Neural progenitor cell (in vitro differentiated cells): ENCODE measurements around the gene CAPN10. TPM values are rescaled to one million over a fixed set of nuclear protein-coding genes. Genes with fewer than 3 reads are reported as not detected.

Source experiments
- DNase-seq: peaks from one replicate; pipeline ENCODE4 v3.0.0-alpha.2; 2016; ENCODE audit warnings: low spot score
- H2AFZ ChIP-seq: fragments of 200-600 bp; sonication (generic); replicated peaks from 2 replicates; pipeline ENCODE4 v1.6.1; 2016; ENCODE audit warnings: antibody characterized with exemption
- H3F3A ChIP-seq: fragments of 200-600 bp; sonication (generic); 2 replicates; pipeline ENCODE4 v1.6.1; 2016; ENCODE audit warnings: antibody characterized with exemption, low read depth
- H3K27ac ChIP-seq: fragments of 200-600 bp; sonication (generic); 2 replicates; pipeline ENCODE4 v1.5.1; 2016; ENCODE audit warnings: mild to moderate bottlenecking
- H3K27me3 ChIP-seq: fragments of 200-600 bp; sonication (generic); 2 replicates; pipeline ENCODE4 v1.6.1; 2016; ENCODE audit warnings: mild to moderate bottlenecking, moderate library complexity
- H3K36me3 ChIP-seq: fragments of 200-600 bp; sonication (generic); 2 replicates; pipeline ENCODE4 v1.5.1; 2016
- H3K4me1 ChIP-seq: fragments of 200-600 bp; sonication (generic); 2 replicates; pipeline ENCODE4 v1.6.1; 2016; ENCODE audit warnings: mixed run types
- H3K4me2 ChIP-seq: fragments of 200-600 bp; sonication (generic); 2 replicates; pipeline ENCODE4 v1.6.1; 2016
- H3K4me3 ChIP-seq: fragments of 200-600 bp; sonication (generic); 2 replicates; pipeline ENCODE4 v1.5.1; 2016
- H3K79me2 ChIP-seq: fragments of 200-600 bp; sonication (generic); 2 replicates; pipeline ENCODE4 v1.6.1; 2016; ENCODE audit warnings: low read depth
- H3K9ac ChIP-seq: fragments of 200-600 bp; sonication (generic); 2 replicates; pipeline ENCODE4 v1.6.1; 2016
- H3K9me3 ChIP-seq: fragments of 200-600 bp; sonication (generic); 2 replicates; pipeline ENCODE4 v1.5.1; 2016; ENCODE audit warnings: low read depth
- H4K20me1 ChIP-seq: fragments of 200-600 bp; sonication (generic); 2 replicates; pipeline ENCODE4 v1.6.1; 2016; ENCODE audit warnings: low read depth
- H3K27ac Mint-ChIP-seq: 3 replicates; pipeline ENCODE4 v1.8.0; 2021; ENCODE audit warnings: mixed read lengths
- H3K27me3 Mint-ChIP-seq: 2 replicates; pipeline ENCODE4 v1.8.0; 2022; ENCODE audit warnings: low read depth, mild to moderate bottlenecking, inconsistent platforms, moderate library complexity, mixed read lengths; ENCODE audit not compliant: insufficient read depth
- H3K36me3 Mint-ChIP-seq: 3 replicates; pipeline ENCODE4 v1.8.0; 2021; ENCODE audit warnings: mixed read lengths
- H3K4me1 Mint-ChIP-seq: 3 replicates; pipeline ENCODE4 v1.8.0; 2021; ENCODE audit warnings: mixed read lengths
- H3K4me3 Mint-ChIP-seq: 3 replicates; pipeline ENCODE4 v1.8.0; 2021; ENCODE audit warnings: mild to moderate bottlenecking, moderate library complexity, mixed read lengths
- H3K9me3 Mint-ChIP-seq: 3 replicates; pipeline ENCODE4 v1.8.0; 2020; ENCODE audit warnings: mixed read lengths
- CTCF ChIP-seq: fragments of 200-600 bp; sonication (generic); IDR thresholded peaks from 2 replicates; pipeline ENCODE4 v1.5.1; 2017; ENCODE audit warnings: antibody characterized with exemption, mild to moderate bottlenecking
- EZH2 ChIP-seq: fragments of 200-600 bp; sonication (generic); IDR thresholded peaks from 2 replicates; pipeline ENCODE4 v1.6.1; 2017; ENCODE audit warnings: antibody characterized with exemption, mild to moderate bottlenecking, moderate library complexity
- EZH2phosphoT487 ChIP-seq: fragments of 200-600 bp; sonication (generic); IDR thresholded peaks from 2 replicates; pipeline ENCODE4 v1.6.1; 2017; ENCODE audit warnings: antibody characterized with exemption
- total RNA-seq: library from RNA; depleted of rRNA; stranded (reverse); fragments of >200 nt; gene quantifications from 2 replicates; pipeline ENCODE4 v1.2.3, GENCODE V29; 2015; ENCODE audit warnings: low replicate concordance

Gene CAPN10
- total RNA-seq, 1 donor from 2014 or later = 16.1 TPM

- Histone ChIP-seq H3K4me2 (no peak overlapping the region), H3K36me3 (no peaks in the 10 kb centered on the region), H3K27ac (no peak overlapping the region), H3K9me3 (no peaks in the 10 kb centered on the region), H3K27me3 (peaks cover 36% of the 10 kb centered on the region), H3K79me2 (peaks cover 2% of the 10 kb centered on the region), H3K4me3 (no peak overlapping the region), H3F3A (peaks cover 16% of the 10 kb centered on the region), H2AFZ (no peak overlapping the region), H3K4me1 (peaks cover 11% of the 10 kb centered on the region), H3K9ac (no peak overlapping the region), H4K20me1 (peaks cover 15% of the 10 kb centered on the region)
- Mint-ChIP-seq H3K27me3 (peaks cover 12% of the 10 kb centered on the region), H3K27ac (peak overlapping the region; percentile 90), H3K4me1 (peaks cover 21% of the 10 kb centered on the region), H3K4me3 (peak overlapping the region; percentile 66), H3K9me3 (no peaks in the 10 kb centered on the region), H3K36me3 (no peaks in the 10 kb centered on the region)
- no peak for DNase-seq
- TF ChIP-seq EZH2 = no peak
- no peak for TF ChIP-seq CTCF
- no peak for TF ChIP-seq EZH2phosphoT487
Measured at GRCh38 chr2:240564561-240565332, 21.8 kb upstream of the CAPN10 start.

DNA sequence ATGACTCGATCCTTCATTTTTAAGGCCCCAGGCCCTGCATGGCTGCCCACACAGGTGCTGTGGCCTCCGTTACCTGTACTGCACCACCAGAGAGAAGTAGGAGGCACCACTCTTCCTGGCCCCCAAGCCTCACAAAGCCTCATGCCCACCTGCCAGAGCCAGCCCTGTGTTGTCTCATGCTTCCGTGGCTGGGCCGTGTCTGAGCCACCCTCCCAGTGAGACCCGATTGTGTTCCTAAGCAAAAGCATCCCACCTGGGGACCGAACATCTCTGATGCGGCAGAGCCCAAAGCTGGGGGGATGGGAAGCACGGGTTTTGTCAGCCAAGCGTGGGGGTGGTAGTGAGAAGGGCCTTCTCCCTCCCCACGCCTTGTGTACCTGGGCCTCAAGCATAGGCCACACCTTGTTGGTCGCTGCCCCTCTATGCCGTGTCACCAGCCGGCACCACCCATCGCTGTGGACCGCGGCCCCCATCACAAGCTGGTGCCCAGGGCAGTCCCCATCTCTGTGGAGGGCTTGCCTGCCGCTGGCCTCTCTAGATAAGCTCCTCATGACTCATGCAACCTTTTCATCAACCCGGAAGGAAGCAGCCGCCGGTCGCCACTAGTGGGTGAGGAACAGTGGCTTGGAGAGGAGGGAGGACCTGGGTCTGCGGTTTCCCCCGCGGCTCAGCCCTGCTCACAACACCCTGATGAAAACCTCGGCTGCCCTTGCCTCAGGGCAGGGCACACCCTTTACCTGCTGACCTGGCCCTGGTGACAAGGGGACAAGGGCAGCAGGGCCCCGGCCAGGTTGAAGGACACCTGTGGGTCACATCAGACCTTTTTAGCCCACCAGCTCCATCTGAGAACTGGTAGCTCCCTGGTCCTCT lies 21.0 kb upstream of the CAPN10 start:
- no peak overlapping the region for H3K9ac ChIP-seq
- H3F3A ChIP-seq = peaks cover 14% of the 10 kb centered on the region
- no peaks in the 10 kb centered on the region for H3K9me3 ChIP-seq
- peaks cover 13% of the 10 kb centered on the region for H4K20me1 ChIP-seq
- H3K4me3 ChIP-seq = no peak overlapping the region
- Mint-ChIP-seq H3K27ac (no peak overlapping the region), H3K4me3 (no peak overlapping the region), H3K9me3 (no peaks in the 10 kb centered on the region), H3K36me3 (no peaks in the 10 kb centered on the region), H3K4me1 (peaks cover 19% of the 10 kb centered on the region), H3K27me3 (peaks cover 12% of the 10 kb centered on the region)
- peaks cover 11% of the 10 kb centered on the region for H3K4me1 ChIP-seq
- no peak for TF ChIP-seq EZH2
- TF ChIP-seq EZH2phosphoT487 = no peak
- TF ChIP-seq CTCF = no peak
- peak overlapping the region; percentile 9 for H2AFZ ChIP-seq
- H3K27me3 ChIP-seq = peaks cover 42% of the 10 kb centered on the region
- peak overlapping the region; percentile 20 for H3K4me2 ChIP-seq
- DNase-seq = no peak
- no peaks in the 10 kb centered on the region for H3K79me2 ChIP-seq
- no peak overlapping the region for H3K27ac ChIP-seq
- no peaks in the 10 kb centered on the region for H3K36me3 ChIP-seq

- Histone ChIP-seq H2AFZ (peak overlapping the region; percentile 9), H4K20me1 (peaks cover 13% of the 10 kb centered on the region), H3K4me3 (no peak overlapping the region), H3F3A (peaks cover 14% of the 10 kb centered on the region), H3K9ac (no peak overlapping the region), H3K36me3 (no peaks in the 10 kb centered on the region), H3K27me3 (peaks cover 42% of the 10 kb centered on the region), H3K9me3 (no peaks in the 10 kb centered on the region), H3K79me2 (no peaks in the 10 kb centered on the region), H3K27ac (no peak overlapping the region), H3K4me1 (peaks cover 11% of the 10 kb centered on the region), H3K4me2 (peak overlapping the region; percentile 70)
- Mint-ChIP-seq H3K9me3 (no peaks in the 10 kb centered on the region), H3K4me3 (peak overlapping the region; percentile 90), H3K4me1 (peaks cover 15% of the 10 kb centered on the region), H3K27me3 (peaks cover 14% of the 10 kb centered on the region), H3K27ac (no peak overlapping the region), H3K36me3 (no peaks in the 10 kb centered on the region)
- peak; percentile 78 for TF ChIP-seq CTCF
- TF ChIP-seq EZH2 = no peak
- DNase-seq = peak; percentile 89
Measured at GRCh38 chr2:240566203-240567136, 20.1 kb upstream of the CAPN10 start.
